Right lobe of liver (tissue), 4 donors: ENCODE data around the gene MMP13.

Experiments used
- CTCF ChIP-seq, 4 donors: fragments of 200-600 bp in 3 of 4; fragments of 450-650 bp in 1 of 4; IDR thresholded peaks; one replicate each; pipeline versions ENCODE4 v1.5.1 to v1.8.0; 2016 to 2022; ENCODE audit warnings: antibody characterized with exemption in 4 of 4, mild to moderate bottlenecking in 2 of 4
- POLR2A ChIP-seq: fragments of 450-650 bp; IDR thresholded peaks from one replicate; pipeline ENCODE4 v1.6.1; 2017; ENCODE audit warnings: antibody characterized with exemption, mild to moderate bottlenecking
- donor health status: DM: no; HTN: no; CAD: no.
- donor health status: DM: no; HTN: no; CAD: no.
- donor health status: DM: no; HTN: yes; CAD: no.

DNA sequence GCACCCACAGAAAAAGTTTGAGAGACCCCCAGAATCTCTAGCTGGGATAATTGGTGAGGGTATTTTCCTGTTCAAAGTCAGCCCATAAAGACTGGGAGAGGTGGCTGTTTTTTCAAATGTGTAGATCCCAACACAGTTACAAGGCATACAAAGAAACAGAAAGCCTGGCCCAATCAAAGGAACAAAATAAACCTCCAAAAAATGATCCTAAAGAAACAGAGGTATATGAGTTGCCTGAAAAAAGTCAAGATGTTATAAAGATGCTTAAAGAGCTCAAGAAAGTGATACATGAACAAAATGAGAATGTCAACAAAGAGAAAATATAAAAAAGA lies 40.5 kb downstream of the MMP13 start:
- TF ChIP-seq CTCF (IDR thresholded peaks at IDR 0.05) (no peak), POLR2A (no peak)
